OCI-LY3 (cell line): ENCODE results near the gene GHR.

ENCODE experiments used
- CTCF ChIP-seq: fragments of 200-600, 300-600 bp; sonication (generic); IDR thresholded peaks from 2 replicates; pipeline ENCODE4 v1.5.1; 2014; ENCODE audit warnings: antibody characterized with exemption, low read length, low read depth
- EZH2phosphoT487 ChIP-seq: fragments of 200-600 bp; shearing (Covaris generic); IDR thresholded peaks from 2 replicates; pipeline ENCODE4 v1.6.1; 2018; ENCODE audit warnings: antibody characterized with exemption, mixed run types, low read depth

- TF ChIP-seq CTCF (no peak), EZH2phosphoT487 (no peak)
Observed at GRCh38 chr5:42638972-42639371, 215.7 kb downstream of the GHR start.
